Neural cell (in vitro differentiated cells): ENCODE data around the gene PDE4D. TPM values are rescaled to one million over a fixed set of nuclear protein-coding genes. Genes with fewer than 3 reads are reported as not detected.

Source experiments
- H2AFZ ChIP-seq: fragments of 200-600, 300-800 bp; sonication (generic), shearing (Covaris generic); 2 replicates; pipeline ENCODE4 v1.6.0; 2014; ENCODE audit warnings: low read depth, mild to moderate bottlenecking, antibody characterized with exemption, low read length, moderate library complexity
- H3F3A ChIP-seq: fragments of 200-600 bp; shearing (Covaris generic); 2 replicates; pipeline ENCODE4 v1.6.1; 2016; ENCODE audit warnings: mild to moderate bottlenecking, moderate library complexity, mixed read lengths, antibody characterized with exemption, low read length; ENCODE audit not compliant: insufficient read depth, poor library complexity, severe bottlenecking
- H3K27ac ChIP-seq: fragments of 200-600, 300-800 bp; sonication (generic), shearing (Covaris generic); 2 replicates; pipeline ENCODE4 v1.5.1; 2014; ENCODE audit warnings: mild to moderate bottlenecking, low read length, moderate library complexity
- H3K27me3 ChIP-seq: fragments of 300-800, 200-600 bp; sonication (generic), shearing (Covaris generic); 2 replicates; pipeline ENCODE4 v1.6.0; 2014; ENCODE audit warnings: mild to moderate bottlenecking, low read depth, low read length, moderate library complexity; ENCODE audit not compliant: insufficient read depth
- H3K36me3 ChIP-seq: fragments of 300-800, 200-600 bp; sonication (generic), shearing (Covaris generic); 2 replicates; pipeline ENCODE4 v1.5.1; 2014; ENCODE audit warnings: mild to moderate bottlenecking, antibody characterized with exemption, low read length, moderate library complexity; ENCODE audit not compliant: insufficient read depth
- H3K4me2 ChIP-seq: fragments of 300-800, 200-600 bp; sonication (generic), shearing (Covaris generic); 2 replicates; pipeline ENCODE4 v1.6.0; 2014; ENCODE audit warnings: mild to moderate bottlenecking, low read length
- H3K4me3 ChIP-seq: fragments of 300-800, 200-600 bp; sonication (generic), shearing (Covaris generic); 2 replicates; pipeline ENCODE4 v1.5.1; 2014; ENCODE audit warnings: mild to moderate bottlenecking, low read length, moderate library complexity
- H3K79me2 ChIP-seq: fragments of 200-600 bp; shearing (Covaris generic); replicated peaks from 2 replicates; pipeline ENCODE4 v1.6.0; 2014; ENCODE audit warnings: mild to moderate bottlenecking, low read length, moderate library complexity; ENCODE audit not compliant: insufficient read depth
- H3K9ac ChIP-seq: fragments of 300-800, 200-600 bp; sonication (generic), shearing (Covaris generic); 2 replicates; pipeline ENCODE4 v1.6.1; 2016; ENCODE audit warnings: mild to moderate bottlenecking, low read length, mixed read lengths
- H3K9me2 ChIP-seq: fragments of 200-600 bp; shearing (Covaris generic); 2 replicates; pipeline ENCODE4 v1.6.1; 2016; ENCODE audit warnings: mild to moderate bottlenecking, low read length, mixed read lengths; ENCODE audit not compliant: insufficient read depth
- H3K9me3 ChIP-seq: fragments of 200-600, 300-800 bp; sonication (generic), shearing (Covaris generic); 2 replicates; pipeline ENCODE4 v1.6.1; 2016; ENCODE audit warnings: mild to moderate bottlenecking, mixed run types, low read length, moderate library complexity, mixed read lengths
- H4K20me1 ChIP-seq: fragments of 200-600 bp; shearing (Covaris generic); 2 replicates; pipeline ENCODE4 v1.6.1; 2016; ENCODE audit warnings: mild to moderate bottlenecking, mixed run types; ENCODE audit not compliant: insufficient read depth
- EP300 ChIP-seq: fragments of 450-650 bp; conservative IDR thresholded peaks from 2 replicates; pipeline ENCODE4 v1.6.1; 2014; ENCODE audit warnings: antibody characterized with exemption, mild to moderate bottlenecking, moderate library complexity; ENCODE audit not compliant: poor library complexity, severe bottlenecking
- EZH2 ChIP-seq: fragments of 200-600, 300-800 bp; shearing (Covaris generic), sonication (generic); IDR thresholded peaks from 2 replicates; pipeline ENCODE4 v1.6.1; 2014; ENCODE audit warnings: antibody characterized with exemption, low read length, borderline replicate concordance, mild to moderate bottlenecking; ENCODE audit not compliant: insufficient read depth, poor library complexity, severe bottlenecking
- MXI1 ChIP-seq: fragments of 450-650 bp; conservative IDR thresholded peaks from 2 replicates; pipeline ENCODE4 v1.6.1; 2014; ENCODE audit warnings: antibody characterized with exemption, mild to moderate bottlenecking; ENCODE audit not compliant: poor library complexity, severe bottlenecking
- POLR2AphosphoS5 ChIP-seq: IDR thresholded peaks from 2 replicates; pipeline ENCODE4 v1.6.1; 2012
- RAD21 ChIP-seq: fragments of 450-650 bp; conservative IDR thresholded peaks from 2 replicates; pipeline ENCODE4 v1.6.1; 2014; ENCODE audit warnings: antibody characterized with exemption, mild to moderate bottlenecking, moderate library complexity
- SMC3 ChIP-seq: fragments of 450-650 bp; conservative IDR thresholded peaks from 2 replicates; pipeline ENCODE4 v1.6.1; 2014; ENCODE audit warnings: antibody characterized with exemption, mild to moderate bottlenecking, moderate library complexity; ENCODE audit not compliant: poor library complexity
- TAF1 ChIP-seq: IDR thresholded peaks from 2 replicates; pipeline ENCODE4 v1.6.1; 2012; ENCODE audit warnings: low read depth
- polyA plus RNA-seq: library from polyadenylated mRNA; depleted of rRNA; stranded (reverse); fragments of >200 nt; gene quantifications from 2 replicates; pipeline ENCODE4 v1.2.3, GENCODE V29; 2014
- TF ChIP-seq, protein P1 (sequence below): IDR thresholded peaks from 2 replicates; pipeline ENCODE4 v1.6.1; 2012; ENCODE audit warnings: borderline replicate concordance
- TF ChIP-seq, protein P2 (sequence below): fragments of 450-650 bp; IDR thresholded peaks from 2 replicates; pipeline ENCODE4 v1.5.1; 2014; ENCODE audit warnings: antibody characterized with exemption, mild to moderate bottlenecking, moderate library complexity; ENCODE audit not compliant: poor library complexity, severe bottlenecking

Gene PDE4D
- polyA plus RNA-seq, 1 donor from 2014 or later: 42.8 TPM

DNA sequence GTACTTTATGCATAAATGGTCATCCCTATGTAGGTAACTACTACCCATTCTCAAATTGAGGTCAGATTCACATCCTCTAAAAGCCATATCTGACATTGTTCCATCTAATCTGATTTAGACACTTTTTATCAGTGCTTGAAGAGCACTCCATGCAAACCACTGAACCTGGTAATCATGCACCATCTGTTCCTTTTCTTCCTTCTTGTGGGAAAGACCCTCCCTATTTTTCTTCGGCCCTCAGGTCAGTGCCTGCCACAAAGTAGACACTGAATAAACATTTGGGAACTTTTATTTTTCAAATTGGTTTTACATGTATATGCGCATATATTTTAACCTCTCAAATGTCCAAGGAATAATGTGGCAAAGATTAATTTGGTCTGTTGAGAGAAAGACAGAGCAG is 26.0 kb upstream of the PDE4D start:
- no peak overlapping the region for H2AFZ ChIP-seq
- no peak overlapping the region for H3K4me3 ChIP-seq
- no peak overlapping the region for H3K4me2 ChIP-seq
- no peaks in the 10 kb centered on the region for H3K36me3 ChIP-seq
- no peaks in the 10 kb centered on the region for H3F3A ChIP-seq
- H3K9me2 ChIP-seq: no peaks in the 10 kb centered on the region
- no peak overlapping the region for H3K27ac ChIP-seq
- no peaks in the 10 kb centered on the region for H3K9me3 ChIP-seq
- no peaks in the 10 kb centered on the region for H3K79me2 ChIP-seq
- no peak for TF ChIP-seq EZH2
- no peak for TF ChIP-seq POLR2AphosphoS5
- no peak for TF ChIP-seq SMC3
- TF ChIP-seq, protein P1, sequence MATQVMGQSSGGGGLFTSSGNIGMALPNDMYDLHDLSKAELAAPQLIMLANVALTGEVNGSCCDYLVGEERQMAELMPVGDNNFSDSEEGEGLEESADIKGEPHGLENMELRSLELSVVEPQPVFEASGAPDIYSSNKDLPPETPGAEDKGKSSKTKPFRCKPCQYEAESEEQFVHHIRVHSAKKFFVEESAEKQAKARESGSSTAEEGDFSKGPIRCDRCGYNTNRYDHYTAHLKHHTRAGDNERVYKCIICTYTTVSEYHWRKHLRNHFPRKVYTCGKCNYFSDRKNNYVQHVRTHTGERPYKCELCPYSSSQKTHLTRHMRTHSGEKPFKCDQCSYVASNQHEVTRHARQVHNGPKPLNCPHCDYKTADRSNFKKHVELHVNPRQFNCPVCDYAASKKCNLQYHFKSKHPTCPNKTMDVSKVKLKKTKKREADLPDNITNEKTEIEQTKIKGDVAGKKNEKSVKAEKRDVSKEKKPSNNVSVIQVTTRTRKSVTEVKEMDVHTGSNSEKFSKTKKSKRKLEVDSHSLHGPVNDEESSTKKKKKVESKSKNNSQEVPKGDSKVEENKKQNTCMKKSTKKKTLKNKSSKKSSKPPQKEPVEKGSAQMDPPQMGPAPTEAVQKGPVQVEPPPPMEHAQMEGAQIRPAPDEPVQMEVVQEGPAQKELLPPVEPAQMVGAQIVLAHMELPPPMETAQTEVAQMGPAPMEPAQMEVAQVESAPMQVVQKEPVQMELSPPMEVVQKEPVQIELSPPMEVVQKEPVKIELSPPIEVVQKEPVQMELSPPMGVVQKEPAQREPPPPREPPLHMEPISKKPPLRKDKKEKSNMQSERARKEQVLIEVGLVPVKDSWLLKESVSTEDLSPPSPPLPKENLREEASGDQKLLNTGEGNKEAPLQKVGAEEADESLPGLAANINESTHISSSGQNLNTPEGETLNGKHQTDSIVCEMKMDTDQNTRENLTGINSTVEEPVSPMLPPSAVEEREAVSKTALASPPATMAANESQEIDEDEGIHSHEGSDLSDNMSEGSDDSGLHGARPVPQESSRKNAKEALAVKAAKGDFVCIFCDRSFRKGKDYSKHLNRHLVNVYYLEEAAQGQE: no peak
- TF ChIP-seq TAF1: no peak
- no peak for TF ChIP-seq MXI1
- TF ChIP-seq, protein P2, sequence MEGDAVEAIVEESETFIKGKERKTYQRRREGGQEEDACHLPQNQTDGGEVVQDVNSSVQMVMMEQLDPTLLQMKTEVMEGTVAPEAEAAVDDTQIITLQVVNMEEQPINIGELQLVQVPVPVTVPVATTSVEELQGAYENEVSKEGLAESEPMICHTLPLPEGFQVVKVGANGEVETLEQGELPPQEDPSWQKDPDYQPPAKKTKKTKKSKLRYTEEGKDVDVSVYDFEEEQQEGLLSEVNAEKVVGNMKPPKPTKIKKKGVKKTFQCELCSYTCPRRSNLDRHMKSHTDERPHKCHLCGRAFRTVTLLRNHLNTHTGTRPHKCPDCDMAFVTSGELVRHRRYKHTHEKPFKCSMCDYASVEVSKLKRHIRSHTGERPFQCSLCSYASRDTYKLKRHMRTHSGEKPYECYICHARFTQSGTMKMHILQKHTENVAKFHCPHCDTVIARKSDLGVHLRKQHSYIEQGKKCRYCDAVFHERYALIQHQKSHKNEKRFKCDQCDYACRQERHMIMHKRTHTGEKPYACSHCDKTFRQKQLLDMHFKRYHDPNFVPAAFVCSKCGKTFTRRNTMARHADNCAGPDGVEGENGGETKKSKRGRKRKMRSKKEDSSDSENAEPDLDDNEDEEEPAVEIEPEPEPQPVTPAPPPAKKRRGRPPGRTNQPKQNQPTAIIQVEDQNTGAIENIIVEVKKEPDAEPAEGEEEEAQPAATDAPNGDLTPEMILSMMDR: no peak
- TF ChIP-seq EP300: no peak
- TF ChIP-seq RAD21: no peak
- H3K9ac ChIP-seq: no peak overlapping the region
- H3K27me3 ChIP-seq: no peaks in the 10 kb centered on the region
- no peaks in the 10 kb centered on the region for H4K20me1 ChIP-seq

DNA sequence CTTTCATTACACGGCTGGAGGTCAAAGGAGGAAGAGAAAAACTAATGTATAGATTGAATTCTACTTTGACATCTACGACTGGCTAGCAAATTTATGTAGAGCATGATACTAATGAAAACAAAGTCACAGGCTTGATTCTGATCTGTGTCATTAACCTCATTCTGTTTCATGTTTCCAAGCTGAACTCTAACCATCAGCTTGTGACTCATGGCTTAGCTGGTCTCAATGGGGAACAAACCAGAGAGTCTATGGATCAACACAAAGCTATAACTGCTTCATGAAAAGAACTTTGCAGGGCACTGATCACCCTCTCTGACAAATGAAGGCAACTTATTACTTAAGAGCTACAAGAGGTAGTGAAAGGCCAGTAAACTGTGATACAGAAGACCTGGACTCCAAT is 23.6 kb upstream of the PDE4D start:
- H3K9me2 ChIP-seq: no peaks in the 10 kb centered on the region
- H3F3A ChIP-seq: no peaks in the 10 kb centered on the region
- H4K20me1 ChIP-seq: no peaks in the 10 kb centered on the region
- H3K36me3 ChIP-seq: no peaks in the 10 kb centered on the region
- no peak overlapping the region for H3K27ac ChIP-seq
- no peak overlapping the region for H3K4me2 ChIP-seq
- no peak overlapping the region for H2AFZ ChIP-seq
- no peaks in the 10 kb centered on the region for H3K9me3 ChIP-seq
- H3K27me3 ChIP-seq: no peaks in the 10 kb centered on the region
- H3K9ac ChIP-seq: no peak overlapping the region
- no peaks in the 10 kb centered on the region for H3K79me2 ChIP-seq
- H3K4me3 ChIP-seq: no peak overlapping the region
- no peak for TF ChIP-seq EP300

DNA sequence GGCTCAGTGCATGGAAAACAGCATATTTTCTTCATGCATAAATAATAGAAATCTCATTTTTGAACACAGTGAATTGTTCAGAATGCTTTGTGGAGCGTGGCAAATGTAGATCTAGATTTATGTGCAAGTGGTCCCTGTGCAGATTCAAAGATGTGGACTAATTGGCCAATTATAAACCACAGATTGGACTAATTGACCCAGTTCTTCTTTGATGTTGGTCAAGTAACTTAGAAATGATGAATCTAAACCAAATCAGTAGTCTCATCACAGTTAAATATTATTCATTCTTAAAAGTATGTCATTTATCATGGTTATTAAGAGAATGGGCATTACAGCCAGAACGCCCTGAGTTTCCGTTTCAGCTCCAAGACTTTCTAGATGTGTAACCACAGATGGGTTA is 11.7 kb upstream of the PDE4D start:
- Histone ChIP-seq H3K27me3 (no peaks in the 10 kb centered on the region), H3K9ac (no peak overlapping the region), H3K27ac (no peak overlapping the region), H3F3A (no peaks in the 10 kb centered on the region), H3K36me3 (no peaks in the 10 kb centered on the region), H4K20me1 (no peaks in the 10 kb centered on the region), H3K4me2 (no peak overlapping the region), H3K9me3 (no peaks in the 10 kb centered on the region), H3K4me3 (no peak overlapping the region), H2AFZ (no peak overlapping the region), H3K79me2 (no peaks in the 10 kb centered on the region), H3K9me2 (no peaks in the 10 kb centered on the region)
- TF ChIP-seq EP300: no peak
- no peak for TF ChIP-seq SMC3
